SH-SY5Y (cell line): Measurements from ENCODE around the gene SLX9.

ENCODE experiments used
- GATA2 ChIP-seq: IDR thresholded peaks from 2 replicates; pipeline ENCODE4 v1.6.1; 2011; ENCODE audit warnings: mild to moderate bottlenecking, low read depth, low read length
- GATA3 ChIP-seq: IDR thresholded peaks from 2 replicates; pipeline ENCODE4 v1.6.1; 2011; ENCODE audit warnings: low read depth, mild to moderate bottlenecking, low read length, moderate library complexity

SLX9 gene

DNA sequence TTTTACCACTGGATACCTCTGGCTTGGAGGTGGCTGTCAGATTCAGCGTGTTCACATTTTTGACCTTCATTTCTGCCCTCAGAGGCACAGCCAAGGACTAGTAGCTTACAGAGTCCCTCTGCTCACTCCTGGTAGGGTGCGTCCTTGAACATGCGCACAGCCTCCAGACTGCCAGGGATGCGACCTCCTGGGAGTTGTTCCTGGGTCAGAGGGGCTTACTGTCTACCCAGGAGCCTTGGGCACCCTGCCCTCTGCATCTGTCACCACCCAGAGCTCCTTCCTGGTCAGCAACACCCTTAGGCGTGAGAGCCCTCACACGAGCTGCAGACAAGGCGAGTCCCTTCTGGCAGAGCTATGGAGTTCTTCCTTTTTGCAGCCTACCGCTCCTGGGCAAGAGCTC is 1.7 kb downstream of the SLX9 start:
- no peak for TF ChIP-seq GATA2
- no peak for TF ChIP-seq GATA3

DNA sequence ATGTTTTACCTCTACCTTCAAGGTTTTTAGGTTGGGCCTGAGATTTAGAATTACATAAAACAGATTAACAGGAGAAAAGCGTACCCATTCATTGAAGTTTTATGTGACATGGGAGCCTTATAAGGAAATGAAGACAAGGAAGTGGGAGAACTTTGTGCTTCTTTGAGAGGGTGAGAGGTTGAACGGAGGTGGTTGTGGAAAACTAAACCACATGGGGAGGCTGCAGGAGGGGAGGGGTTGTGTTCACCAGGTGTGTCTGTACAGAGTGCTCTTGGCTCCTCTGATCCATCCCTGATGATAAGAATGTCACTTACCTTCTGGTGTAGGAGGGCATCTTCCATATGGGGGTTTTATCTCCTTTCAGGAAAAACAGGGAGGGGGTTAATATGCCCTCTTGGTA is 2.7 kb downstream of the SLX9 start:
- no peak for TF ChIP-seq GATA3
- no peak for TF ChIP-seq GATA2

DNA sequence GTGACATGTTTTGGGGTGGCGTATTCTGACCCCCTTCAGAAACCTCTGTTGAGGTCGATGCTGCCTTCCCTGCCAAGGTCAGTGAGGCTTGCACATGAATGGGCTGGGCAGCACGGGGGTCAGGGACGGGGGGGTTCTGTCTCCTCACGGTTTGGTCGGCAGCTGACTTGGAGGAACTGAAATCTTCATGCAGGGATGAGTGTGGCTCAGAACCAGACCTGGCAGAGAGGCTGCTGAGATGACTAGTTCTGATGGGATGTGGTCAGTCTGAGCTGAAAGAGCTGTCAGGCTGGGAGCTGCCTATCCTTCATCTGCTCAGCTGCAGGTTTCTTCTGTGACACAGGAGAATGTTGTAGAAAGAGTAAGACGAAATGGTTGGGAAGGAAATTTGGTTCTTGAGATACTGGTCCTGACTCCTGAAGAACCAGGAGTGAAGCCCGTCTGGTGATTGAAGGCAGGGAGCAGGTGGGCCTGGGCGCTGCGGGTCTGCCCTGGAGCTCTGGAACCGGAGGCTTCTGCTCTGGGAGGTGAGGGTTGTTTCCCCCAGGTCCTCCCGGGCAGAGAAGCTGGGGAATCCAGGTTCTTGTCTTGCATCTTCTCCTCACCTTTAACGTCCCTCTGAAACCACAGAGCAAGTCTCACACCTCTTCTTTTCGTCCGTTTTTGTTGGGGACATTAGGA is 3.3 kb downstream of the SLX9 start:
- TF ChIP-seq GATA3 = no peak
- no peak for TF ChIP-seq GATA2

- TF ChIP-seq GATA3 (no peak), GATA2 (no peak)
Observed at GRCh38 chr21:44943686-44944550, 4.1 kb downstream of the SLX9 start.

- TF ChIP-seq GATA2 = no peak
- no peak for TF ChIP-seq GATA3
Observed at GRCh38 chr21:44944596-44944995, 4.8 kb downstream of the SLX9 start.

- TF ChIP-seq GATA3 = no peak
- TF ChIP-seq GATA2 = no peak
Observed at GRCh38 chr21:44946254-44947041, 6.6 kb downstream of the SLX9 start.

DNA sequence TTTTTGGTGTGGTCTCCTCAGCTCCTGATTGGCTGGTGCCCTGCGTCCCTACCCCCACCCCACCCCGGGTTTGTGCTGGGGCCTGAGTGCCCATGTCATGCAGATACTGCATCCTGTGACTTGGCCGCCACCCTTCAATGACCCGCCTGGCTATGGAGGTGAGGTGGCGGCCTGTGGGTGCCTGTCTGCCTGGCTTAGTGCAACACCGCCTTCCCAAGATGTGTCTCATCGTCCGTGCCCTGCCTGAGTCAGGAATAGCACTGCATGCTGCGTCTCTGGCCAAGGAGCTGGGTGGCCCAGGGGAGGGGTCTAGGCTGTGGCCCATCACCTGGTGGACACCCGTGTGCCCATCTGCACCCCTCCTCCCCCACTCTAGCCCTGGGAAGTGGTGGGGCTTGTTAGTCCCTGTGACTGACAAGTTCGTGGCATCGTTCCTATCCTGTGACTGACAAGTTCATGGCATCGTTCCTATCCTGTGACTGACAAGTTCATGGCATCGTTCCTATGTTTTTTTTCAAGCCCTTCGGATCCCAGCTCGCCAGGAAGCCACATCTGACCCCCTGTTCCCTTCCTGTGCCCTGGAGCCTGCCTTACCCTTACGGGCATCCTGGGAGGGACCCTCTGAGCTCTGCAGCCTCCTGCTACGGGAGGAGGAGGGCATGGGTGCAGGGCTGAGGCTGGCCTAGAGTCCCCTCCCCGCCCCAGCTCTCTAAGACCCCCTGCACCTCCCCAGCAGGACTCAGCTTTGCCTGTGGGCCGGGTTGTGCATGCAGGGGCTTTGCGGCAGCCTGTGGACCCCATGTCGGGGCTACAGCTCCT is 7.5 kb downstream of the SLX9 start:
- TF ChIP-seq GATA2 (no peak), GATA3 (no peak)

DNA sequence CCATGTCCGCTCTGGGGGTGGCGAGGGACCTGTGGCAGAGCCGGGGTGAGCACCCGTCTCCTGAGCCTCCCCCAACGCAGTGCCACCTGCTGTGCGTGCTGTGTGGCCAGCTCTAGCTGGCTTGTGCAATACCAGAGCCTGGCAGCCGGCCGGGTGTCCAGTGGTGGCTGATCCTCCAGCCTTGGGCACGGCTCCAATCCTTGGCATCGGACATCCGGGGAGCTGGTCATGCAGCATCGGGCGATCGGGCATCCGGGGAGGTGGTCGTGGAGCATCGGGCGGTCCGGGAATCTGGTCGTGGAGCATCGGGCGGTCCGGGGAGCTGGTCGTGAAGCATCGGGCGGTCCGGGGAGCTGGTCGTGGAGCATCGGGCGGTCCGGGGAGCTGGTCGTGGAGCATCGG is 8.1 kb downstream of the SLX9 start:
- TF ChIP-seq GATA2 = no peak
- no peak for TF ChIP-seq GATA3

- TF ChIP-seq GATA3 (no peak), GATA2 (no peak)
Observed at GRCh38 chr21:44948426-44949120, 8.7 kb downstream of the SLX9 start.

GRCh38 chr21:44949161-44949778 is 9.4 kb downstream of the SLX9 start:
- TF ChIP-seq GATA3 (no peak), GATA2 (no peak)

- TF ChIP-seq GATA2 (no peak), GATA3 (no peak)
Observed at GRCh38 chr21:44949779-44950198, 10.0 kb downstream of the SLX9 start.

DNA sequence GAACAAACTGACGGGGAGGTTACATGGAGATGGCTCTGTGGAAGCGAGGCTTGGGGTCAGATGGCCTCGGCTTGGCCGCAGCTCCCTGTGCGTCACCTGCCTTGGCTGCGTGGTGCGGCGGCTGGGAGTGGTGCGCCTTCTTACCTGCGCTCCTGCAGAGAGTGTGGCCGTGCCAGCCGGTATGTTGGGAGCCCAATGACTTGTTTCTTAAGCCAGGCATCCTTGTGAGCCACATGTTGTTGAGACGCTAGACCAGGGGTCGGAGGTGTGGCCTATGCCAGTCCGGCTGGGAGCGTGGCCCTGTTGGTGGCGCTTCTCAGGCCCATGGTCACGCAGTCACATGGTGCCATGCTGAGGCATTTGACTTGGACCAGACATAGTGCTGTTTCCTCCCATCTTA is 10.5 kb downstream of the SLX9 start:
- TF ChIP-seq GATA3 (no peak), GATA2 (no peak)

DNA sequence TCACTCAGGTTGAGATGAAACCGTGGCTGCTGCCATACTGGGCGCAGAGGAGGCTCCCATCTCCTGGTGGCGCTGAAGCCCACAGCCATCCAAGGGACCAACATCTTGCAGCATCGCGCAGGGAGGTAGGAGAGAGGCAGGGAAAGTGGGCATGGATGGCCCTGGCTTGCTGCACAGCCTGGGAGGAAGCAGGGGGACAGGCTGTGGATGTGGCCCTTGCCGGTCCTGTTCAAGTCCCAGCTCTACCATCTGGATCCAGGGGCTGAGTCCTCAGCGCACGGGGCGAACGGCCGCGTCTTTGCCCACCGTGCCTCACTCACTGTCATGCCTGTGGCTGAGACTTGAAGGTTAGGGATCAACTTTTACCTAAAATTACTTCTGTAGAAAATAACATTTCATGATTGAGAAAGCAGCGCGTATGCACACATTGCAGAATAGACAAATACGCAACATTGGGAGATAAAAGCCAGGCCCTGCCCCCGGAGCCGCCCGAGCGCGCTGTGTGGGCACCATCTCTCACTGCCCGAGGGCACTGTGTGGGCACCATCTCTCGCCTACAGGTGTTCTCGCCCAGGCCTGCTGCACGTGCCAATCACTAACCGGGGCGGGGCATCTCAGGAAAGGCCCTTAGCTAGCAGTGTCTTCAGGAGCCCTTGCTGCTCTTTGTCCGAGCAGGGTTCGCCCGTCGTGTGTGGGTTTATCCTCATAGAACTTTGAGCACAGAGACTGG is 11.5 kb downstream of the SLX9 start:
- TF ChIP-seq GATA3 = no peak
- no peak for TF ChIP-seq GATA2
